ENCODE data around the gene ASB15. TPM values are rescaled to one million over a fixed set of nuclear protein-coding genes. Genes with fewer than 3 reads are reported as not detected.

The ASB15 gene
- total RNA-seq, 3 donors from 2014 or later: 0.15 TPM; not detected in 2

DNA sequence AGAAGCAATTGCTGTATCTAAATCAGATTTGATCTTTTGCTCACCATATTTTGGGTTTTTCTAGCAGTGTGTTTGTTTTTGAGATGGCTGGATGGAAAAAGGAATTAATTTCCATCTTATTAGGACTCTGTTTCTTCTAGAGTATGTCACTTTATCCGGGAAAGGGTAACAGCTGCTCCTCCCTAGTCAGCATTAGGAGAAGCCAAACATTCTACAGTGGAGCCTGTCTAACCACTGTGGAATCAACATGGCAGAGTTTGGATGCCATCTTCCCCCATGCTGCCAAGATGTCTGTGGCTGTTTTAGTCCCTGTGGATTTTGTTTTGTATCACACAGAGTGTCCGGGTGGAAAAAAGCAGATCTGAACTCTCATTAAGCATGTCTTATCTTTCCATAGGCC, 38.0 kb downstream of the ASB15 start:
- no peaks in the 10 kb centered on the region for H3K36me3 ChIP-seq
- H3K4me3 ChIP-seq: no peak overlapping the region
- TF ChIP-seq POLR2AphosphoS5 (IDR thresholded peaks at IDR 0.05) (no peak), POLR2A (IDR thresholded peaks at IDR 0.05) (no peak)
- TF ChIP-seq, protein P1, sequence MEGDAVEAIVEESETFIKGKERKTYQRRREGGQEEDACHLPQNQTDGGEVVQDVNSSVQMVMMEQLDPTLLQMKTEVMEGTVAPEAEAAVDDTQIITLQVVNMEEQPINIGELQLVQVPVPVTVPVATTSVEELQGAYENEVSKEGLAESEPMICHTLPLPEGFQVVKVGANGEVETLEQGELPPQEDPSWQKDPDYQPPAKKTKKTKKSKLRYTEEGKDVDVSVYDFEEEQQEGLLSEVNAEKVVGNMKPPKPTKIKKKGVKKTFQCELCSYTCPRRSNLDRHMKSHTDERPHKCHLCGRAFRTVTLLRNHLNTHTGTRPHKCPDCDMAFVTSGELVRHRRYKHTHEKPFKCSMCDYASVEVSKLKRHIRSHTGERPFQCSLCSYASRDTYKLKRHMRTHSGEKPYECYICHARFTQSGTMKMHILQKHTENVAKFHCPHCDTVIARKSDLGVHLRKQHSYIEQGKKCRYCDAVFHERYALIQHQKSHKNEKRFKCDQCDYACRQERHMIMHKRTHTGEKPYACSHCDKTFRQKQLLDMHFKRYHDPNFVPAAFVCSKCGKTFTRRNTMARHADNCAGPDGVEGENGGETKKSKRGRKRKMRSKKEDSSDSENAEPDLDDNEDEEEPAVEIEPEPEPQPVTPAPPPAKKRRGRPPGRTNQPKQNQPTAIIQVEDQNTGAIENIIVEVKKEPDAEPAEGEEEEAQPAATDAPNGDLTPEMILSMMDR (IDR thresholded peaks at IDR 0.05): no peak
- H3K9me3 ChIP-seq: no peaks in the 10 kb centered on the region
- H3K27ac ChIP-seq: no peak overlapping the region
- no peak for DNase-seq (ENCODE audit: low spot score in 2 of 2)
- H3K27me3 ChIP-seq: no peaks in the 10 kb centered on the region
- no peaks in the 10 kb centered on the region for H3K4me1 ChIP-seq
- intact Hi-C loops (cut with DNase I; ENCODE audit: low total_unique reads): no loop called here

DNA sequence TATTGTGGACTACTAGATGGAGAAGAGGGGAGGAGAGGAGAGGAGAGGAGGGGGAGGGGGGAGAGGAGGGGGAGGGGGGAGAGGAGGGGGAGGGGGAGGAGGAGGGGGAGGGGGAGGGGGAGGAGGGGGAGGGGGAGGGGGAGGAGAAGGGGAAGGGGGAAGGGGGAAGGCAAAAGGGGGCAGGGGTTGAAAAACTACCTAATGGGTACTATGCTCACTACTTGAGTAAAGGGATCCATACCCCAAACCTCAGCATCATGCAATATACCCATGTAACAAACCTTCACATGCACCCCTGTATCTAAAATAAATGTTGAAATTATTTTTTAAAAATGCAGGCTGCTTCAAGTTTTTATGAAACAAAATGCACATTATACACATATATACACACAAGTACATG, 39.0 kb downstream of the ASB15 start:
- TF ChIP-seq POLR2AphosphoS5 (IDR thresholded peaks at IDR 0.05) (no peak), POLR2A (IDR thresholded peaks at IDR 0.05) (no peak)
- no peak overlapping the region for H3K4me3 ChIP-seq
- no peaks in the 10 kb centered on the region for H3K27me3 ChIP-seq
- no peaks in the 10 kb centered on the region for H3K36me3 ChIP-seq
- H3K9me3 ChIP-seq: no peaks in the 10 kb centered on the region
- no peaks in the 10 kb centered on the region for H3K4me1 ChIP-seq
- DNase-seq (ENCODE audit: low spot score in 2 of 2): no peak
- H3K27ac ChIP-seq: no peak overlapping the region
- intact Hi-C loops (cut with DNase I; ENCODE audit: low total_unique reads): no loop called here

DNA sequence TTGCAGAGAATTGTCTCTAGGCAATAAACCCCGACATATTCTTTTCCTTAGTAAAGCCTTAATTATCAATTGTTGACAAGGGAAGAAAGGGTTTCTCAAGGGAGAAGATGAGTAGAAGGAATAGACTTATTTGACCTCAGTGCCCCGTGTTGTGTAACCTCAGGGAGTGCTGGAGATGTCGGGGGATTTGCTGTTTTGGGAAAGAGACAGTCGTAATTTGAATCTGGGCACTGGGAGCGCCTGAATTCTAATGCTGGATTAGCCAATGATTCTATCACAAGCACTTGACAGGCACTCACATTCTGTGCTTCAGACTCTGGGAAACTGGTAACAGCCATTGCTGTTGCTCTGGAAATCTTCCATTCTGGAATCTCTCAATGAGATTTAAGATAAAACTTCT, 40.3 kb downstream of the ASB15 start:
- Histone ChIP-seq H3K27me3 (no peaks in the 10 kb centered on the region), H3K9me3 (no peaks in the 10 kb centered on the region), H3K4me1 (no peaks in the 10 kb centered on the region), H3K4me3 (no peak overlapping the region), H3K36me3 (no peaks in the 10 kb centered on the region), H3K27ac (no peak overlapping the region)
- DNase-seq (ENCODE audit: low spot score in 2 of 2): no peak
- intact Hi-C loops (cut with DNase I; ENCODE audit: low total_unique reads): no loop called here
- no peak for TF ChIP-seq POLR2A (IDR thresholded peaks at IDR 0.05)
- TF ChIP-seq POLR2AphosphoS5 (IDR thresholded peaks at IDR 0.05): no peak
- TF ChIP-seq, protein P1 (IDR thresholded peaks at IDR 0.05): no peak

DNA sequence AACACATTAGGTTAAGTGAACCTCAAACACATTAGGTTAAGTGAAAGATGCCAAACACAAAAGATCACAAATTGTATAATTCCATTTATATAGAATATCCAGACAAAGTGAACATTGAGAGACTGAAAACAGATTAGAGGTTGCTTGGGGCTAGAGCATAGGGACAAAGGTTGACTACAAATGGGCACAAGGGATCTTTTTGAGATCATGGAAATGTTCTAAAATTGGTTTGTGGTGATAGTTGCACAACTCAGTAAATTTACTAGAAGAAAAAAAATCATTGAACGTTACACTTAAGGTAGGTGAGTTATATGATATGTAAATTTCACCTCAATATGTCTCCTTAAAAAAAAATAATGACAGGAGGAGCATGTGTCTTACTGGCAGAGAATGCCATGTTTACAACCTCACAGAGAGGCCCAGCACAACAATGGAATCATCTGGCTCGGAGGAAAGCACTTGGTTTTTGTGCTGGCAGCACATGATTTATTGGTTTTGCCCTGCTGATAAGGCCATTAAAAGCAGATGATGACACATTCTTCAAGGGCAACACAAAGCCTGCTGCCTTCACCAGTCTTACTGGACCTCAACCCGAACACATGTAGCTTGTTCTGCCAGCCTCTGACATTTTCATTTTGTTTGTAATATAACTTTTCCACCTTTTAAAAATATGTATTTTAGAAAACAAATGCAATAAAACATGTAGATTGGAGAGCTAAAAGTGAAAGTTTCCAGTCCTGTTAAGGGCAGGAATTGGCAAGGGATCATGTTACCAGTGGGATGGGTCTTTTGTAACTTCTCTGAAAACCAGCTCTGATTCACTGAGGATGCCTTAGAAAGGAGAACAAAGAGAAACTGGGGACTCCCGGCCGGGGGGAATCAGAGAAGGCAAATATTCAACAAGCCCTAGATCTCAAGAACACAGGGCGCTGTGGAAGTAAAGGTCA, 42.1 kb downstream of the ASB15 start:
- H3K27ac ChIP-seq: peak overlapping the region in 1 of 2 donors; percentile 35
- DNase-seq (ENCODE audit: low spot score in 2 of 2): no peak
- H3K36me3 ChIP-seq: no peaks in the 10 kb centered on the region
- H3K4me3 ChIP-seq: peak overlapping the region in 2 of 3 donors; percentile 12 to 32
- TF ChIP-seq POLR2AphosphoS5 (IDR thresholded peaks at IDR 0.05) (no peak), POLR2A (IDR thresholded peaks at IDR 0.05) (no peak)
- TF ChIP-seq, protein P1 (IDR thresholded peaks at IDR 0.05): no peak
- H3K27me3 ChIP-seq: no peaks in the 10 kb centered on the region
- no peaks in the 10 kb centered on the region for H3K4me1 ChIP-seq
- no peaks in the 10 kb centered on the region for H3K9me3 ChIP-seq
- intact Hi-C loops (cut with DNase I; ENCODE audit: low total_unique reads): no loop called here

DNA sequence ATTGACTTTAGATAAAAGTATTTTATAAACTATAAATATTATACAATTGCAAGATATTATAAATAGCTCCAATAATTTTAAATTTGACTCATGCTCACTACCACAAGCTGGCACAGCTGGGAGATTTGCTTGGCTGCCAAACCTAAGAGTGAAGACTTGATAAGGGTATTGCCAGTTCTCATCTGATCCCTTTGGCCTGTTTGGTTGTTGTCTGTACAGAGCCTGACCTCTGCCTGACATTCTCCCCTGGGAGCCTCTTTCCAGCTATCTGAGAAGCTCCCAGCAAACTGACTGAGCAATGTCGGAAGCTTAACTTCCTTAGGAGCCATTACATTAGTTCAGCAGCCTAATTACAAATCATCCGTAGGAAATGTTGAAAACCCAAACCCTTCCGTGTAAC, 43.9 kb downstream of the ASB15 start:
- H3K9me3 ChIP-seq: no peaks in the 10 kb centered on the region
- intact Hi-C loops (cut with DNase I; ENCODE audit: low total_unique reads): no loop called here
- no peaks in the 10 kb centered on the region for H3K27me3 ChIP-seq
- H3K36me3 ChIP-seq: no peaks in the 10 kb centered on the region
- no peak overlapping the region for H3K27ac ChIP-seq
- TF ChIP-seq, protein P1 (IDR thresholded peaks at IDR 0.05): no peak
- TF ChIP-seq POLR2A (IDR thresholded peaks at IDR 0.05) (no peak), POLR2AphosphoS5 (IDR thresholded peaks at IDR 0.05) (no peak)
- H3K4me3 ChIP-seq: no peak overlapping the region
- H3K4me1 ChIP-seq: no peaks in the 10 kb centered on the region
- DNase-seq (ENCODE audit: low spot score in 2 of 2): no peak
